Testis (tissue), 2 donors: ENCODE measurements around the gene NCK2.
"Not testable (repeated sequence)": the region's sequence is repeated elsewhere in the genome, so short reads cannot be mapped to it uniquely, and the experiment has no call there.

ENCODE experiments used
- CTCF ChIP-seq, 3 experiments: fragments of 450-650 bp in 2 of 3; fragments of 200-600 bp in 1 of 3; sonication (generic) in 1 of 3; IDR thresholded peaks; one replicate each; pipeline ENCODE4 v1.5.1; 2016 to 2019; ENCODE audit warnings: antibody characterized with exemption in 3 of 3, mild to moderate bottlenecking in 2 of 3, moderate library complexity in 1 of 3
- POLR2A ChIP-seq: fragments of 450-650 bp; IDR thresholded peaks from one replicate; pipeline ENCODE4 v1.6.1; 2017; ENCODE audit warnings: antibody characterized with exemption, mild to moderate bottlenecking, moderate library complexity

DNA sequence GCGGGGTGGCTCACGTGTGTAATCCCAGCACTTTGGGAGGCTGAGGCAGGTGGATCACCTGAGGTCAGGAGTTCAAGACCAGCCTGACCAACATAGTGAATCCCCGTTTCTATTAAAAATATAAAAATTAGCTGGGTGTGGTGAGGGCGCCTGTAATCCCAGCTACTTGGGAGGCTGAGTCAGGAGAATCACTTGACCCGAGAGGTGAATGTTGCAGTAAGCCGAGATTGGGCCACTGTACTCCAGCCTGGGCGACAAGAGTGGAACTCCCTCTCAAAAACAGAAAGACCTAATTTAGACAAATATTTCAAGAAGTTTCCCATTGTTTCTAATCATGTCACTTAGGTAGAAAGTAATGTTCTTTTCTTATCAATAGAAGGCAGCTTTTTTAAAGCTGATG lies 26.6 kb downstream of the NCK2 start:
- not testable (repeated sequence) for TF ChIP-seq POLR2A; CTCF (IDR thresholded peaks at IDR 0.05)
